ENCODE data around the gene COL13A1.

DNA sequence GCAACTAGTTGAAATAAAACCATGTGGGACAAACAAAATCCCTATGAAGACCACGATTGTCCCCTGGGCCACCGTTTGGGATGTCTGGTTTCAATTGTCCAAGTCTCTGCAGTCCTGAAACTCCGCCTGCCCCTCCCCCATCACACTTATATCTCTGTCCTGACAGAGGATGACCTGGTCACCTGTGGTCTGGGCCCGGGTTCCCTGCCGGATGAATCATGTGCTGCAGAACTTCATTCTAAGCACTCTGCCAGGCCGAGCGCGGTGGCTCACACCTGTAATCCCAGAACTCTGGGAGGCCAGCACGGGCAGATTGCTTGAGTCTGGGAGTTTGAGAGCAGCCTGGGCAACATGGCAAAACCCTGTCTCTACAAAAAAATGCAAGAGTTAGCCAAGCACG is 91.1 kb downstream of the COL13A1 start:
- TF ChIP-seq CTCF (IDR thresholded peaks at IDR 0.05; ENCODE audit: low read depth, low read length), result no peak
- TF ChIP-seq POLR2A (IDR thresholded peaks at IDR 0.05; ENCODE audit: extremely low read depth, insufficient read length), result no peak
